H1 (cell line): ENCODE measurements around the gene ZNF23. TPM values are rescaled to one million over a fixed set of nuclear protein-coding genes. Genes with fewer than 3 reads are reported as not detected.
A peak's percentile ranks its signal among the peaks of the same experiment; 100 is the strongest.

Experiments
- CTCF ChIA-PET: fragments of 300-600 bp; sonication (Branson Sonifier 250); formaldehyde crosslinking; loops from one replicate; lab custom pipeline; 2021; ENCODE audit not compliant: partially characterized antibody; lab: Charles Lee
- POLR2A ChIA-PET: fragments of 300-600 bp; sonication (Branson Sonifier 250); formaldehyde crosslinking; loops from one replicate; lab custom pipeline; 2021; ENCODE audit warnings: inconsistent platforms; ENCODE audit not compliant: partially characterized antibody; lab: Charles Lee
- DNase-seq, 2 experiments: peaks; one replicate each; pipeline versions ENCODE4 v3.0.0 to v3.0.0-alpha.2; 2010 to 2022; ENCODE audit warnings: low spot score in 2 of 2, low read depth in 1 of 2, mixed read lengths in 1 of 2
- FAIRE-seq: peaks from 2 replicates; lab custom pipeline; 2011; peaks lifted over from hg19 to GRCh38; lab: Jason Lieb, UNC
- H2AFZ ChIP-seq: 2 replicates; pipeline ENCODE4 v1.8.1; 2012; ENCODE audit warnings: low read length, inconsistent platforms
- H2AK5ac ChIP-seq: 2 replicates; pipeline ENCODE4 v1.6.1; 2013; ENCODE audit warnings: low read depth, low read length
- H2BK120ac ChIP-seq: replicated peaks from 2 replicates; pipeline ENCODE3; 2013; ENCODE audit warnings: low read depth, low read length, inconsistent platforms
- H2BK12ac ChIP-seq: 2 replicates; pipeline ENCODE4 v1.6.1; 2013; ENCODE audit warnings: low read depth, low read length
- H2BK15ac ChIP-seq: 2 replicates; pipeline ENCODE4 v1.6.1; 2013; ENCODE audit warnings: low read length
- H2BK20ac ChIP-seq: 2 replicates; pipeline ENCODE4 v1.6.1; 2013; ENCODE audit warnings: low read length
- H2BK5ac ChIP-seq: 2 replicates; pipeline ENCODE4 v1.6.1; 2013; ENCODE audit warnings: low read depth, low read length
- H3K14ac ChIP-seq: 2 replicates; pipeline ENCODE4 v1.6.1; 2013; ENCODE audit warnings: inconsistent platforms; ENCODE audit not compliant: insufficient read length
- H3K18ac ChIP-seq: 2 replicates; pipeline ENCODE4 v1.6.1; 2013; ENCODE audit warnings: low read length; ENCODE audit errors: extremely low read depth
- H3K23ac ChIP-seq: 2 replicates; pipeline ENCODE4 v1.6.1; 2013; ENCODE audit warnings: inconsistent platforms; ENCODE audit not compliant: insufficient read length
- H3K23me2 ChIP-seq: 2 replicates; pipeline ENCODE4 v1.6.1; 2013; ENCODE audit warnings: low read depth, low read length
- H3K27ac ChIP-seq: 2 replicates; pipeline ENCODE4 v1.6.1; 2011; ENCODE audit warnings: low read depth, low read length, inconsistent platforms
- H3K27me3 ChIP-seq, 4 experiments: replicated peaks in 1 of 4; 1 replicate in 1 of 4; 2 replicates in 3 of 4; pipeline versions ENCODE4 v1.6.1 to v1.8.1; 2011 to 2013; ENCODE audit warnings: low read length in 3 of 4, mild to moderate bottlenecking in 3 of 4, inconsistent platforms in 2 of 4, mixed read lengths in 2 of 4, moderate library complexity in 1 of 4; ENCODE audit not compliant: control insufficient read depth in 3 of 4, insufficient read depth in 3 of 4; ENCODE audit errors: extremely low read depth in 1 of 4
- H3K36me3 ChIP-seq, 4 experiments: 2 replicates each; pipeline versions ENCODE4 v1.6.1 to v1.8.1; 2011 to 2013; ENCODE audit warnings: mild to moderate bottlenecking in 4 of 4, low read length in 3 of 4, moderate library complexity in 2 of 4, control low read depth in 1 of 4, inconsistent platforms in 1 of 4; ENCODE audit not compliant: insufficient read depth in 4 of 4, control insufficient read depth in 2 of 4
- H3K4ac ChIP-seq: replicated peaks from 2 replicates; pipeline ENCODE3; 2013; ENCODE audit warnings: low read length, low read depth, mixed read lengths, inconsistent platforms; ENCODE audit not compliant: insufficient read length
- H3K4me1 ChIP-seq, 4 experiments: replicated peaks in 1 of 4; 1 replicate in 1 of 4; 2 replicates in 3 of 4; pipeline versions ENCODE4 v1.6.1 to v1.8.1; 2011 to 2013; ENCODE audit warnings: low read length in 3 of 4, inconsistent platforms in 2 of 4, mixed read lengths in 1 of 4; ENCODE audit not compliant: insufficient read depth in 4 of 4, control insufficient read depth in 3 of 4
- H3K4me2 ChIP-seq, 2 experiments: 2 replicates each; pipeline versions ENCODE4 v1.6.1 to v1.8.1; 2011 to 2013; ENCODE audit warnings: low read depth in 2 of 2, low read length in 2 of 2, control low read depth in 1 of 2, inconsistent platforms in 1 of 2, mild to moderate bottlenecking in 1 of 2; ENCODE audit not compliant: insufficient read depth in 1 of 2
- H3K4me3 ChIP-seq, 4 experiments: fragments of 200-600, 300-600 bp in 1 of 4; sonication (generic), shearing (Covaris generic), sonication (Bioruptor Twin) in 1 of 4; 2 replicates each; pipeline versions ENCODE4 v1.5.1 to v1.8.1; 2011 to 2016; ENCODE audit warnings: low read length in 4 of 4, low read depth in 3 of 4, control low read depth in 2 of 4, inconsistent platforms in 2 of 4, mild to moderate bottlenecking in 2 of 4, mixed read lengths in 1 of 4, moderate library complexity in 1 of 4; ENCODE audit not compliant: insufficient read depth in 2 of 4; ENCODE audit errors: extremely low read depth in 1 of 4
- H3K56ac ChIP-seq: replicated peaks from 2 replicates; pipeline ENCODE3; 2013; ENCODE audit warnings: low read depth, mild to moderate bottlenecking, mixed read lengths, low read length, inconsistent platforms; ENCODE audit not compliant: insufficient read length
- H3K79me1 ChIP-seq: 2 replicates; pipeline ENCODE4 v1.6.1; 2013; ENCODE audit warnings: low read depth, low read length, control low read depth
- H3K79me2 ChIP-seq, 2 experiments: 2 replicates each; pipeline versions ENCODE4 v1.6.1 to v1.8.1; 2012 to 2013; ENCODE audit warnings: low read length in 2 of 2, mild to moderate bottlenecking in 2 of 2, inconsistent platforms in 1 of 2; ENCODE audit not compliant: insufficient read depth in 2 of 2, control insufficient read depth in 1 of 2
- H3K9ac ChIP-seq, 4 experiments: replicated peaks in 1 of 4; 1 replicate in 1 of 4; 2 replicates in 3 of 4; pipeline versions ENCODE4 v1.6.1 to v1.8.1; 2011 to 2013; ENCODE audit warnings: low read depth in 3 of 4, low read length in 3 of 4, control low read depth in 2 of 4, mild to moderate bottlenecking in 2 of 4, moderate library complexity in 2 of 4, inconsistent platforms in 1 of 4; ENCODE audit errors: extremely low read depth in 1 of 4
- H3K9me3 ChIP-seq, 2 experiments: 2 replicates each; pipeline versions ENCODE4 v1.6.1 to v1.8.1; 2012 to 2013; ENCODE audit warnings: mild to moderate bottlenecking in 2 of 2, moderate library complexity in 2 of 2, control low read depth in 1 of 2, inconsistent platforms in 1 of 2, low read depth in 1 of 2, low read length in 1 of 2, mixed read lengths in 1 of 2; ENCODE audit not compliant: insufficient read depth in 2 of 2
- H4K20me1 ChIP-seq, 2 experiments: replicated peaks in 1 of 2; 2 replicates each; pipeline versions ENCODE3 to v1.8.1; 2011 to 2013; ENCODE audit warnings: inconsistent platforms in 2 of 2, low read length in 2 of 2, mild to moderate bottlenecking in 1 of 2; ENCODE audit not compliant: insufficient read depth in 2 of 2, control insufficient read depth in 1 of 2
- H4K5ac ChIP-seq: 2 replicates; pipeline ENCODE4 v1.6.1; 2013; ENCODE audit warnings: low read length, low read depth, mixed read lengths, inconsistent platforms; ENCODE audit not compliant: insufficient read length
- H4K8ac ChIP-seq: 2 replicates; pipeline ENCODE4 v1.8.0; 2013; ENCODE audit warnings: mild to moderate bottlenecking, moderate library complexity, low read length, inconsistent platforms; ENCODE audit not compliant: insufficient read depth; ENCODE audit errors: extremely low read depth
- H4K91ac ChIP-seq: replicated peaks from 2 replicates; pipeline ENCODE3; 2013; ENCODE audit warnings: low read length, mixed read lengths, inconsistent platforms; ENCODE audit not compliant: insufficient read length
- KDM1A ChIP-seq: fragments of 200-600, 300-600 bp; sonication (generic); IDR thresholded peaks from 2 replicates; pipeline ENCODE4 v1.7.1; 2016; ENCODE audit warnings: mild to moderate bottlenecking, low read length, borderline replicate concordance
- WGBS, 2 experiments: shearing (Covaris generic) in 1 of 2; methylation state at CpG; one replicate each; pipeline versions ENCODE4 v1.1.6 to v1.1.7; 2013 to 2015; ENCODE audit warnings: low lambda C conversion rate in 2 of 2, mixed read lengths in 2 of 2, inconsistent platforms in 1 of 2, low coverage in 1 of 2, missing lambda C conversion rate in 1 of 2; ENCODE audit not compliant: insufficient replicate concordance in 2 of 2, insufficient coverage in 1 of 2, insufficient read length in 1 of 2; ENCODE audit errors: extremely low coverage in 1 of 2, missing lambda C conversion rate in 1 of 2; 5-methylcytosine and 5-hydroxymethylcytosine counted together
- polyA plus RNA-seq, 7 experiments: library from polyadenylated mRNA; depleted of rRNA in 3 of 7; stranded (reverse) in 5 of 7; unstranded in 2 of 7; fragments of >200 nt in 5 of 7; fragments of 200-250 nt in 2 of 7; gene quantifications; 1 replicate in 5 of 7; 2 replicates in 1 of 7; 4 replicates in 1 of 7; pipeline versions ENCODE4 v1.2.1 to v1.2.3, GENCODE V29; 2011 to 2013; ENCODE audit warnings: missing spikeins in 2 of 7, mixed read lengths in 2 of 7
- total RNA-seq: library from RNA; stranded (reverse); fragmentation: NEBNext Ultra II Directional; extraction: Animal tissue kit (Norgen Biotek cat#: 25700); gene quantifications from 2 replicates; pipeline ENCODE4 v1.2.1, GENCODE V29; 2021
- TF ChIP-seq, protein P1 (sequence below): IDR thresholded peaks from 2 replicates; pipeline ENCODE4 v1.6.1; 2012; ENCODE audit warnings: low read length, inconsistent platforms

The ZNF23 gene
- total and polyA plus RNA-seq, 2 of the 8 experiments (the other 6 are each of a cell fraction or from before 2014, with no cell fraction given) = 2.4 to 10.2 TPM

DNA sequence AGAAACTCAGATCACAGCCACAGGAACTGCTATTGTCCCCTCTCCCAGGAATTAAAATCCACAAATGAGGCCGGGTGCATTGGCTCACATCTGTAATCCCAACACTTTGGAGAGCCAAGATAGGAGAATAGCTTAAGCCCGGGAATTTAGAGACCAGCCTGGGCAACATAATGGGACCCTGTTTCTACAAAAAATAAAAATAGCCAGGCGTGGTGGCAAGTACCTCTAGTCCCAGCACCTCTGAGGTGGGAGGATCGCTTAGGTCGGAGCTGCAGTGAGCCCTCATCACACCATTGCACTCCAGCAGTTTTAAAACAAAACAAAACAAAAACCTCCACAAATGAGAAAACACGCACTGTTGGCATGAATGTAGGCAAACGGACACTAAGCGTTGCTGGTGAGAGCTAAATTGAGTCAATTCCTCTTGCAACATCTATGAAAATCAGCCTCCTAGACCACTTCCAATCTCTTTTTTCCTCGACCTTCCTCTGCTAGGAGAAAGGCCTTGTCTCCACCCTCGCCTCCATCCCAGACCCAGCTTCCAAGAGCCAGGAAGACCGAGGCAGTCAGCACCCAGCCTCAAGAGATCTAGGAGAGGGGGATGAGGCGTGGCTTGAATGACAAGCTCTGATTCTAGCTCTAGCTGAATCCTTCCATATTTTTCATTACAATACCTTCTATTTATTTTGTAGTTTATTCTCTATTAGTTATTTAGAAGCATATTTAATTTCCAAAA lies 35.0 kb downstream of the ZNF23 start:
- peaks cover 5% of the 10 kb centered on the region; the same call in 1 of the 2 replicates for H3K23me2 ChIP-seq
- no peak overlapping the region for H3K9ac ChIP-seq
- H2BK5ac ChIP-seq = no peak overlapping the region
- H3K4me3 ChIP-seq = peak overlapping the region in 1 of 4 experiments; percentile 7; a peak in 1 of 8 replicates
- peak overlapping the region; percentile 82; a peak in 3 of 4 replicates for H3K4me2 ChIP-seq
- H3K23ac ChIP-seq = no peak overlapping the region
- H3K79me1 ChIP-seq = no peaks in the 10 kb centered on the region
- H4K91ac ChIP-seq = no peak overlapping the region
- no peak overlapping the region for H3K4ac ChIP-seq
- H4K8ac ChIP-seq = no peak overlapping the region
- no peak overlapping the region for H2BK20ac ChIP-seq
- no peak for TF ChIP-seq KDM1A
- TF ChIP-seq, protein P1, sequence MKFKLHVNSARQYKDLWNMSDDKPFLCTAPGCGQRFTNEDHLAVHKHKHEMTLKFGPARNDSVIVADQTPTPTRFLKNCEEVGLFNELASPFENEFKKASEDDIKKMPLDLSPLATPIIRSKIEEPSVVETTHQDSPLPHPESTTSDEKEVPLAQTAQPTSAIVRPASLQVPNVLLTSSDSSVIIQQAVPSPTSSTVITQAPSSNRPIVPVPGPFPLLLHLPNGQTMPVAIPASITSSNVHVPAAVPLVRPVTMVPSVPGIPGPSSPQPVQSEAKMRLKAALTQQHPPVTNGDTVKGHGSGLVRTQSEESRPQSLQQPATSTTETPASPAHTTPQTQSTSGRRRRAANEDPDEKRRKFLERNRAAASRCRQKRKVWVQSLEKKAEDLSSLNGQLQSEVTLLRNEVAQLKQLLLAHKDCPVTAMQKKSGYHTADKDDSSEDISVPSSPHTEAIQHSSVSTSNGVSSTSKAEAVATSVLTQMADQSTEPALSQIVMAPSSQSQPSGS = 0 out of 2 replicates have a peak, but pooled peaks have one; percentile 7
- 66% methylated on average over 12 of the region's 12 CpGs; no CpG with 5 or more reads in 1 of the 2 experiments for WGBS, 2 experiments
- H3K79me2 ChIP-seq = no peaks in the 10 kb centered on the region
- no peak for DNase-seq
- peaks cover 0 to 13% (median 6%) of the 10 kb centered on the region in 4 experiments; a peak in 4 of 7 replicates for H3K27me3 ChIP-seq
- H3K4me1 ChIP-seq = peaks cover 0 to 5% (median 3%) of the 10 kb centered on the region in 4 experiments; a peak in 5 of 7 replicates
- no peak overlapping the region for H3K18ac ChIP-seq
- no peak overlapping the region for H2BK12ac ChIP-seq
- ChIA-PET POLR2A (interaction anchor here (1.2 to 1.5 kb wide), 4 partner anchors 7 to 178 kb away, joined by 3 to 4 read pairs (median 4); no protein-coding TSS in a partner anchor), CTCF (interaction anchor here (0.7 to 7.8 kb wide), 6 partner anchors 10 to 184 kb away, joined by 3 to 99 read pairs (median 6); no protein-coding TSS in a partner anchor)
- H4K20me1 ChIP-seq = no peaks in the 10 kb centered on the region
- no peak overlapping the region for H2BK15ac ChIP-seq
- peak; percentile 66 for FAIRE-seq
- H3K27ac ChIP-seq = no peak overlapping the region
- H3K36me3 ChIP-seq = no peaks in the 10 kb centered on the region; a peak in 2 of 8 replicates
- no peaks in the 10 kb centered on the region for H3K9me3 ChIP-seq
- H3K14ac ChIP-seq = no peak overlapping the region
- H3K56ac ChIP-seq = no peak overlapping the region
- no peak overlapping the region for H2BK120ac ChIP-seq
- H4K5ac ChIP-seq = no peak overlapping the region
- H2AK5ac ChIP-seq = no peak overlapping the region
- 0 out of 2 replicates have a peak overlapping the region, but pooled peaks have one; percentile 26 for H2AFZ ChIP-seq
